AML-193 (cell line): ENCODE results near the gene MCF2L.

Source experiments
- DNase-seq, 2 experiments: peaks; one replicate each; lab custom pipeline; 2025; lab: John Stamatoyannopoulos, UW

Gene MCF2L

GRCh38 chr13:113126265-113127150, 157.5 kb downstream of the MCF2L start:
- DNase-seq: no peak

DNA sequence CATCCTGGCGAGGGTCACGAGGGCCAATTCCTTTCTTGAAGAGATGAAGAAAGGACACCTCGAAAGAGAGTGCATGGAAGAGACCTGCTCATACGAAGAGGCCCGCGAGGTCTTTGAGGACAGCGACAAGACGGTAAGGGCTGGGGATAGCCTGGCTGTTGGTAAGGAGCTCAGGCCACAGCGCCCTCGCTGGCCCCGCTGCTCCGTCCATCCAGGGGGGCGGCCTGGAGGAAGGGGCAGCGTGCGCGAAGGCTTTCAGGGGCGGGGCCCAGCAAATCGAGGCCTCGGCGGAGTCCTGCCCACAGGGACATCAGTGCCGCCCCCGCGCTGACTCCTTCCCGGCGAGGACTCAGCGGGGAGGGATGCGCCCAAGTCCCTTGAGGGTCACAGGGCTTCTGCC, 160.5 kb downstream of the MCF2L start:
- no peak for DNase-seq

- no peak for DNase-seq
Measured at GRCh38 chr13:113129921-113130750, 161.1 kb downstream of the MCF2L start.

DNA sequence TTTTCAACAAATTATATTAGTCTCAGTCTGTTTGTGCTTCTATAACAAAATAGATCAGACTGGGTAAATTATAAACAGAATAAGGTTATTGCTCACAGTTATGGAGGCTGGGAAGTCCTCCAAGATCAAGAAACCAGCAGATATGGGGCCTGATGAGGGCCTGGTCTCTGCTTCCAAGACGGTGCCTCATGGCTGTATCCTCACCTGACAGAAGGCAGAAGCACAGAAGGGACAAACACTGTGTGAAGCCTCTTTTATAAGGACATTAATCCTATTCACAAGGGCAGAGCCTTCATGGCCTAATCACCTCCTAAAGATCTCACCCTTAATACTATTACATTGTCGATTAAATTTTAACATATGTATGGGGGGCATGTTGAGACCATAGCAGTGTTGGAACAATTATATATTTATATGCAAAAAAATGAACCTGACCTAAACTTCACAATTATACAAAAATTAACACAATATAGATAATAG, 166.3 kb downstream of the MCF2L start:
- DNase-seq: no peak

- DNase-seq: no peak
Measured at GRCh38 chr13:113137691-113138298, 168.8 kb downstream of the MCF2L start.

DNA sequence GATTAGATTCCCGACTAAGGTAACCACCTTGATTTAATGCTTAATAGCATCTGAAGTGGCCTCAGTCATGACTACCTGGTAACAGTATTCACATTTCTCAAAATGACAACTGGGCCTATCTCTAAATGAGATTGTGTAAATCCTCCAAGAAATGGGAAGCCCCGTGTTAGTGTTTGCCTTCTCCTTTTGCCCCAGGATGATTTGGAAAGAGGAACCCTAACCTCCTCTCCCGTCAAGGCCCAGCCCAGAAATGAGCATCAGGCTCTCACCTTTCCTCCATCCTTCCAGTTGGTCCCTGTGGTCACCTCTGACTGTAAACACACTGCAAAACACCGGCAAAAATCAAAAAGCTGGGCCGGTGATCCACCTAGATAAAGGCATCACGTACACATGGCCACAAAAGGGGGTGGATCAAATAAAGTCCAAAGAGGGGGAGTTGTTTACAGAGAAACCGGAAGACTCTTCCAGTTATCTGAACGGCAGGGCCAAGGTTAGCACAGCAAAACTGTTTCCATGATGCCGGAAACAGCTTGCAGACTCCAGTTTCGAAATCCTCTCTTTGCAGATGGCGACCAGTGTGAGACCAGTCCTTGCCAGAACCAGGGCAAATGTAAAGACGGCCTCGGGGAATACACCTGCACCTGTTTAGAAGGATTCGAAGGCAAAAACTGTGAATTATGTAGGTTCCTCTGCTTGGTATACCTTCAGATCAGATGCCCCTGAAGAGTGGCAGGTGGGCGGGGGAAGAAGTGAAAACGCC, 170.0 kb downstream of the MCF2L start:
- no peak for DNase-seq

DNA sequence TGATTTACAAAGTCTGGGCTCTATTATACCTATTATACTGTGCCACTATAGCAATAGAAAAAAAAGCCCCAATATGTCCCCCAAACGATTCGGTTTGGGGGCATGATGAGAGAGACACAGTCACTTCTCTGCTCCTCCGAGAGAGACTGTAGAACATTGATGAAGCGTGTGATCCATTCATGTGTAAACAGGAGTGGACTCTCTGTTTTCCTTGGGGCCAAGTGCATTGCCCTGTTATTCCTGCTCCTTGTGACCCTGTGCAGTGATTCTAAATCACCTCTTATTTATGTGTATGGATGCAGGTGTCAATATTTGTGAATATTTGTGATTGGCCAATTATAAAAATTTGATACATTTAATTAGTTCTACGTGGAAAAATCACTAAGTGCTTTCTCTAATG, 170.6 kb downstream of the MCF2L start:
- no peak for DNase-seq

DNA sequence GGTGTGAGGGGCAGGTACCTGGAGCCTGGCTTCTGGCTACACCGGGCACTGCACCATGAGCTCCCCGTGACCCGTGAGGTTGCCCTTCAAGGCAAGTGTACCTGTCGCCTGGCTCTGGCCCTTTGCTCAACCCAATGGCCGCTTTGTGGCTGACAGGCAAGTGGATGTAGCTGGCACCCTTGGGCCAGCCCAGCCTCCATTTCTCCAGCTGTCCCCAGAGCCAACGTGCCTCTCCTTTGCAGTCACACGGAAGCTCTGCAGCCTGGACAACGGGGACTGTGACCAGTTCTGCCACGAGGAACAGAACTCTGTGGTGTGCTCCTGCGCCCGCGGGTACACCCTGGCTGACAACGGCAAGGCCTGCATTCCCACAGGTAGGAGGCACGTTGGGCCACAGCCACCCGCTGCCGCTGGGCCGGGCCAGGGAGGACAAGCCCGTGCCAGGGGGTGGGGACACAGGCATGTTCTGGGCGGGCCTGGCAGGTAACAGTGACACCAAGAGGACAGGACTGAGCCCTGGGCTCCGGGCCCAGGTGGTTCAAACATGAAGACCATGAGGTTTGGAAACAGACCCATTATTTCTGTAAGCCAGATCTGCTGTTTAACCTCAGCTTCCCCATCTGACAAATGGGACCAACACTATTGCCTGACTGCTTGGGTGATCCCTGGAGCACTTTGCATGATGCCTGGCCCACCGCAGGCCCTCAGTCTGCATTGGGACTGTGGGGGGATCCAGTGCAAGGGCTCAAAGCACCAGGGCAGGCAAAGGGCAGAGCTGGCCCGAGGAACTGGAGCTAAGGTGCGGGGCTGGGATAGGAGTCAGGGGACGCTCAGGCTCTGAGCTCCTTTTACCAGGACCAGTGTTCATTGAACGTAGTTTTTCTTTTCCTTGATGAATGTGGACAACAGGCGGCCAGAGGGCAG, 171.9 kb downstream of the MCF2L start:
- no peak for DNase-seq

- no peak for DNase-seq
Measured at GRCh38 chr13:113141601-113141970, 172.6 kb downstream of the MCF2L start.

- no peak for DNase-seq
Measured at GRCh38 chr13:113142876-113143275, 173.9 kb downstream of the MCF2L start.

DNA sequence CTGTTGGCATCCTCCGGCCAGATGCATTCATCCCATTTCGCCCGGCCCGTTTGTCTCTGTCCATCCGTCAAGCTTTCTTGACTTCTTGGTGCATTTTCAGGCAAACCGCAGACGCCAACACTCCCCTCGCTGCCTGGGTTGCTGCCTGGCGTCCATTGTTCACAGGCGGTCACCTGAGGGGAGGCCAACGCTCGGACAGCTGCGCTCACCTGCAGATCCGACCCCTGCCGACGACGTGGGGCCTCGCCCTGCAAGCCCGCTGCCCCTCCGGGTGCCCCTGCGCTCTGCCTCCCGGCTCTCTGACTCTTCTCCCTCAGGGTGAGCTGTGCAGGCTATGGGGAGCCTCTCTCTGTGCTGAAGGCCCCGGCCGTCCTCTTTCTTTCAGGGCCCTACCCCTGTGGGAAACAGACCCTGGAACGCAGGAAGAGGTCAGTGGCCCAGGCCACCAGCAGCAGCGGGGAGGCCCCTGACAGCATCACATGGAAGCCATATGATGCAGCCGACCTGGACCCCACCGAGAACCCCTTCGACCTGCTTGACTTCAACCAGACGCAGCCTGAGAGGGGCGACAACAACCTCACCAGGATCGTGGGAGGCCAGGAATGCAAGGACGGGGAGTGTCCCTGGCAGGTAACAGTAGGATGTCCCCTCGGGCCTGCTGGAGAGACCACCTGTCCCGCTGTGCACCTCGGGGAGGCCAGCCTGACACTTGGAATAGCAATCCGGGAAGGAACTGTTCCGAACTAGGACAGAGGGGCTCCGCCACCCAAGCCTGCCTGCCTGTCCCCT, 174.6 kb downstream of the MCF2L start:
- DNase-seq: no peak

- no peak for DNase-seq
Measured at GRCh38 chr13:113144255-113144629, 175.2 kb downstream of the MCF2L start.

- no peak for DNase-seq
Measured at GRCh38 chr13:113145496-113145895, 176.5 kb downstream of the MCF2L start.

GRCh38 chr13:113145911-113146598, 177.0 kb downstream of the MCF2L start:
- DNase-seq: no peak

GRCh38 chr13:113146750-113147149, 177.7 kb downstream of the MCF2L start:
- no peak for DNase-seq

GRCh38 chr13:113147206-113147605, 178.2 kb downstream of the MCF2L start:
- DNase-seq: no peak

- DNase-seq: no peak
Measured at GRCh38 chr13:113148407-113148806, 179.4 kb downstream of the MCF2L start.

GRCh38 chr13:113148940-113149503, 180.0 kb downstream of the MCF2L start:
- DNase-seq: no peak
